ENCODE results near the gene HAL. TPM values are rescaled to one million over a fixed set of nuclear protein-coding genes. Genes with fewer than 3 reads are reported as not detected.
A peak's percentile ranks its signal among the peaks of the same experiment; 100 is the strongest.

The HAL gene
- total and polyA plus RNA-seq, 2 of the 13 experiments (the other 11 are each of a cell fraction or from before 2014, with no cell fraction given) = 0.89 to 37.8 TPM

DNA sequence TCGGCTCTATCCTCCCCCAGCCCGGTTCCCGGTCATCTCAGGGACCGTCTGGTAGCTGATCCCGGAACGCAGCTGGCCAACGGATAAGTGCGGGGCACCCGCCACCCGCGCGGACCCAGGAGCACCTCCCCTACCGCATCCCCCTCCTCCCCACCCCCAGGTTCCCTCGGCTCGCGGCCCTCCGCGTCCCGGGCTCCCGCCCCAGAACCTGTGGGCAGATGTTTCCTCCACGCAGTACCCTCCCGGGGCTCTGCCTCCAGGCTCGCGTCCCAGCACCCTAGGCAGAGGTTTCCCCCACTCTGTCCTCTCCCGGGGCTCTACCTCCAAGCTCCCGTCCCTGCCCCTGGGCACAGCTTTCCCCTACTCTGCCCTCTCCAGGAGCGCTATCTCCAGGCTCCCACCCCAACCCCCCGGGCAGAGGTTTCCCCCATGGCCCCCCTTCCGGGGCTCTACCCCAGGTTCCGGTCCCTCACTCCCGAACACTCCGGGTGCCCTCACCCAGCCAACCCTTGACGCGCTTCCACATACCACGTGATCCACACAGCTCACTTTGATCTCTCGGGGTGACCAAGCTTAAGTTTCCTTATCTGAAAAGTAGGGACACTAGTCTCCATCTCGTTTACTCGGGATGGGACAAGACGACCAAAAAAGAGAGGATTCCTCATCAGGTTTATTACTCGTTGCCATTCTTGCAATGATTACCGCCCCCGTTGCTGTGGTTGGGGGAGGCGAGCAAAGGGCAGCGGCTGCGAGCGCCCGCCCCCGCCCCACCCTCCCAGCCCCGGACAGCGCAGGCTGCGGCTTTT, 53.4 kb downstream of the HAL start, which contains the start of gene CCDC38 (continued):
- TF ChIP-seq ZNF646 (CRISPR knock-in tag; IDR thresholded peaks at IDR 0.05) (peak; percentile 58; the same call in 1 of the 2 replicates), PHF8 (CRISPR knock-in tag; IDR thresholded peaks at IDR 0.05) (peak; percentile 76), ZNF660 (CRISPR knock-in tag; IDR thresholded peaks at IDR 0.05; ENCODE audit: borderline replicate concordance, low read depth) (no peak), ZKSCAN8 (CRISPR knock-in tag; IDR thresholded peaks at IDR 0.05; ENCODE audit: borderline replicate concordance) (peak; percentile 28; the same call in 1 of the 2 replicates), ZNF142 (CRISPR knock-in tag; IDR thresholded peaks at IDR 0.05) (no peak), NKX3-1 (CRISPR knock-in tag; IDR thresholded peaks at IDR 0.05) (no peak), RAD51 (IDR thresholded peaks at IDR 0.05; ENCODE audit: borderline replicate concordance) (peak; percentile 93), IRX3 (CRISPR knock-in tag; IDR thresholded peaks at IDR 0.05; ENCODE audit: borderline replicate concordance, low read depth) (no peak), ZNF317 (CRISPR knock-in tag; IDR thresholded peaks at IDR 0.05) (0 out of 2 replicates have a peak, but pooled peaks have one; percentile 13), MTF1 (CRISPR knock-in tag; IDR thresholded peaks at IDR 0.05) (0 out of 2 replicates have a peak, but pooled peaks have one; percentile 53), ZNF513 (CRISPR knock-in tag; conservative IDR thresholded peaks at IDR 0.05) (no peak), CBFB (CRISPR knock-in tag; IDR thresholded peaks at IDR 0.05) (0 out of 2 replicates have a peak, but pooled peaks have one; percentile 54), MIER3 (CRISPR knock-in tag; IDR thresholded peaks at IDR 0.05; ENCODE audit: borderline replicate concordance) (no peak), CCAR2 (optimal IDR thresholded peaks at IDR 0.05; ENCODE audit: low read depth, low read length) (peak; percentile 33), ZNF337 (CRISPR knock-in tag; IDR thresholded peaks at IDR 0.05; ENCODE audit: borderline replicate concordance, low read depth) (no peak)
